ENCODE measurements around the gene SYT2.
A peak's percentile ranks its signal among the peaks of the same experiment; 100 is the strongest.
"Not testable (repeated sequence)": the region's sequence is repeated elsewhere in the genome, so short reads cannot be mapped to it uniquely, and the experiment has no call there.

Gene SYT2

GRCh38 chr1:202569393-202570322 is 140.6 kb downstream of the SYT2 start:
- DNase-seq (ENCODE audit: low spot score), result no peak

GRCh38 chr1:202568826-202569225 is 141.4 kb downstream of the SYT2 start:
- DNase-seq (ENCODE audit: low spot score), result no peak

- no peak for DNase-seq (ENCODE audit: low spot score)
Measured at GRCh38 chr1:202568410-202568809, 141.8 kb downstream of the SYT2 start.

GRCh38 chr1:202567738-202568137 is 142.5 kb downstream of the SYT2 start:
- no peak for DNase-seq (ENCODE audit: low spot score)

GRCh38 chr1:202565890-202566602 is 144.2 kb downstream of the SYT2 start:
- DNase-seq (ENCODE audit: low spot score), result no peak

- no peak for DNase-seq (ENCODE audit: low spot score)
Measured at GRCh38 chr1:202564958-202565495, 145.2 kb downstream of the SYT2 start.

- DNase-seq (ENCODE audit: low spot score), result no peak
Measured at GRCh38 chr1:202563818-202564217, 146.4 kb downstream of the SYT2 start.

GRCh38 chr1:202562444-202563060 is 147.7 kb downstream of the SYT2 start:
- DNase-seq (ENCODE audit: low spot score), result no peak

- no peak for DNase-seq (ENCODE audit: low spot score)
Measured at GRCh38 chr1:202561726-202562443, 148.4 kb downstream of the SYT2 start.

GRCh38 chr1:202561240-202561639 is 149.0 kb downstream of the SYT2 start:
- DNase-seq (ENCODE audit: low spot score), result no peak

- not testable (repeated sequence) for DNase-seq (ENCODE audit: low spot score)
Measured at GRCh38 chr1:202557662-202558061, 152.6 kb downstream of the SYT2 start.

- not testable (repeated sequence) for DNase-seq (ENCODE audit: low spot score)
Measured at GRCh38 chr1:202556037-202556436, 154.2 kb downstream of the SYT2 start.

- peak; percentile 7 for DNase-seq (ENCODE audit: low spot score)
Measured at GRCh38 chr1:202554619-202555018, 155.6 kb downstream of the SYT2 start.

- peak; percentile 8 for DNase-seq (ENCODE audit: low spot score)
Measured at GRCh38 chr1:202553560-202554038, 156.7 kb downstream of the SYT2 start.

GRCh38 chr1:202553078-202553477 is 157.2 kb downstream of the SYT2 start:
- DNase-seq (ENCODE audit: low spot score), result not testable (repeated sequence)

- DNase-seq (ENCODE audit: low spot score), result not testable (repeated sequence)
Measured at GRCh38 chr1:202552615-202553014, 157.6 kb downstream of the SYT2 start.

GRCh38 chr1:202551683-202552082 is 158.6 kb downstream of the SYT2 start:
- no peak for DNase-seq (ENCODE audit: low spot score)

GRCh38 chr1:202550088-202550487 is 160.2 kb downstream of the SYT2 start:
- DNase-seq (ENCODE audit: low spot score), result not testable (repeated sequence)

- DNase-seq (ENCODE audit: low spot score), result no peak
Measured at GRCh38 chr1:202547215-202547614, 163.0 kb downstream of the SYT2 start.

GRCh38 chr1:202546796-202547195 is 163.5 kb downstream of the SYT2 start:
- DNase-seq (ENCODE audit: low spot score), result not testable (repeated sequence)

- DNase-seq (ENCODE audit: low spot score), result not testable (repeated sequence)
Measured at GRCh38 chr1:202546377-202546776, 163.9 kb downstream of the SYT2 start.
